Naive thymus-derived CD4-positive, alpha-beta T cell (primary cell): ENCODE measurements around the gene WNT7B. TPM values are rescaled to one million over a fixed set of nuclear protein-coding genes. Genes with fewer than 3 reads are reported as not detected.

ENCODE experiments used
- ATAC-seq: fragments of 150-1000 bp; cut with Tn5 transposase; 2 replicates; pipeline ENCODE4 v1.10.0; 2021; ENCODE audit warnings: mild to moderate bottlenecking, moderate library complexity
- CTCF ChIA-PET: fragments of 350-600 bp; sonication (Branson Sonifier 250); formaldehyde crosslinking; loops from one replicate; lab custom pipeline; 2021; ENCODE audit warnings: antibody characterized with exemption; lab: Charles Lee
- POLR2A ChIA-PET: fragments of 350-600 bp; sonication (Branson Sonifier 250); formaldehyde crosslinking; loops from one replicate; lab custom pipeline; 2021; ENCODE audit warnings: antibody characterized with exemption, inconsistent platforms; lab: Charles Lee
- DNase-seq, 9 donors: peaks; one replicate each; pipeline versions ENCODE4 v3.0.0 to v3.0.0-alpha.2; 2020 to 2022; ENCODE audit warnings: mixed read lengths in 1 of 9
- H3K27ac ChIP-seq: one replicate; pipeline ENCODE4 v1.7.0; 2013; ENCODE audit warnings: mild to moderate bottlenecking, low read depth, low read length, moderate library complexity
- H3K27me3 ChIP-seq, 2 donors: one replicate each; pipeline ENCODE4 v1.7.0; 2013; ENCODE audit warnings: low read length in 2 of 2, mild to moderate bottlenecking in 2 of 2, moderate library complexity in 2 of 2; ENCODE audit not compliant: control insufficient read depth in 2 of 2, insufficient read depth in 2 of 2
- H3K36me3 ChIP-seq, 3 experiments: 1 replicate in 2 of 3; 2 replicates in 1 of 3; pipeline ENCODE4 v1.7.0; 2013; ENCODE audit warnings: low read length in 3 of 3, mild to moderate bottlenecking in 3 of 3, moderate library complexity in 1 of 3; ENCODE audit not compliant: insufficient read depth in 3 of 3, control insufficient read depth in 2 of 3
- H3K4me1 ChIP-seq, 2 donors: one replicate each; pipeline ENCODE4 v1.7.0; 2013; ENCODE audit warnings: low read length in 2 of 2, mild to moderate bottlenecking in 2 of 2, moderate library complexity in 1 of 2; ENCODE audit not compliant: control insufficient read depth in 2 of 2, insufficient read depth in 2 of 2
- H3K4me3 ChIP-seq: 2 replicates; pipeline ENCODE4 v1.7.0; 2013; ENCODE audit warnings: mild to moderate bottlenecking, low read length
- H3K9me3 ChIP-seq, 3 experiments: 1 replicate in 2 of 3; 2 replicates in 1 of 3; pipeline ENCODE4 v1.7.0; 2013; ENCODE audit warnings: low read length in 3 of 3; ENCODE audit not compliant: control insufficient read depth in 2 of 3
- H3K27ac Mint-ChIP-seq, 9 donors: one replicate each; pipeline ENCODE4 v1.8.0; 2020 to 2022; ENCODE audit warnings: mixed read lengths in 9 of 9, mild to moderate bottlenecking in 8 of 9, moderate library complexity in 5 of 9, inconsistent platforms in 2 of 9
- H3K27me3 Mint-ChIP-seq, 5 donors: one replicate each; pipeline ENCODE4 v1.8.0; 2021 to 2022; ENCODE audit warnings: mixed read lengths in 5 of 5, mild to moderate bottlenecking in 1 of 5
- H3K36me3 Mint-ChIP-seq, 5 donors: one replicate each; pipeline ENCODE4 v1.8.0; 2020 to 2022; ENCODE audit warnings: mixed read lengths in 5 of 5, mild to moderate bottlenecking in 3 of 5, inconsistent platforms in 1 of 5
- H3K4me1 Mint-ChIP-seq, 7 donors: one replicate each; pipeline ENCODE4 v1.8.0; 2020 to 2022; ENCODE audit warnings: mixed read lengths in 7 of 7, mild to moderate bottlenecking in 3 of 7, inconsistent platforms in 1 of 7
- H3K4me3 Mint-ChIP-seq, 10 donors: one replicate each; pipeline ENCODE4 v1.8.0; 2020 to 2022; ENCODE audit warnings: mild to moderate bottlenecking in 10 of 10, mixed read lengths in 10 of 10, moderate library complexity in 6 of 10, inconsistent platforms in 2 of 10
- H3K9me3 Mint-ChIP-seq, 11 donors: one replicate each; pipeline ENCODE4 v1.8.0; 2020 to 2022; ENCODE audit warnings: mixed read lengths in 11 of 11, mild to moderate bottlenecking in 4 of 11, inconsistent platforms in 1 of 11, moderate library complexity in 1 of 11
- intact Hi-C, 2 donors: fragments of 100-400 bp; cut with micrococcal nuclease; formaldehyde crosslinking; loops; one replicate each; pipeline ENCODE4 v1.15.1; 2023
- polyA plus RNA-seq, 2 donors: library from polyadenylated mRNA; unstranded; fragments of 300-500 nt; fragmentation: Illumina TruSeq; gene quantifications; one replicate each; pipeline ENCODE4 v1.2.3, GENCODE V29; 2021
- total RNA-seq, 6 experiments: library from RNA in 5 of 6; stranded (reverse) in 5 of 6; gene quantifications; 1 replicate in 5 of 6; 2 replicates in 1 of 6; pipeline ENCODE4 v1.2.3 and lab custom pipeline; 2021 to 2026

The WNT7B gene
- total and polyA plus RNA-seq, 7 experiments from 2014 or later: not detected

- H3K4me1 Mint-ChIP-seq: no peaks in the 10 kb centered on the region
- peak; percentile 55 for ATAC-seq
- ChIA-PET CTCF (no interaction called here), POLR2A (no interaction called here)
- peaks cover 0 to 20% (median 5%) of the 10 kb centered on the region in 5 donors for H3K27me3 Mint-ChIP-seq
- no peak overlapping the region for H3K27ac Mint-ChIP-seq
- H3K27ac ChIP-seq: no peak overlapping the region
- intact Hi-C loops: no loop called here
- H3K27me3 ChIP-seq: no peaks in the 10 kb centered on the region
- no peaks in the 10 kb centered on the region for H3K36me3 ChIP-seq
- no peak for DNase-seq
- no peak overlapping the region for H3K4me3 ChIP-seq
- H3K36me3 Mint-ChIP-seq: no peaks in the 10 kb centered on the region
- no peaks in the 10 kb centered on the region for H3K4me1 ChIP-seq
- H3K9me3 Mint-ChIP-seq: no peaks in the 10 kb centered on the region
- H3K4me3 Mint-ChIP-seq: no peak overlapping the region
- H3K9me3 ChIP-seq: no peaks in the 10 kb centered on the region
Observed at GRCh38 chr22:45893516-45893915, 83.4 kb downstream of the WNT7B start.

DNA sequence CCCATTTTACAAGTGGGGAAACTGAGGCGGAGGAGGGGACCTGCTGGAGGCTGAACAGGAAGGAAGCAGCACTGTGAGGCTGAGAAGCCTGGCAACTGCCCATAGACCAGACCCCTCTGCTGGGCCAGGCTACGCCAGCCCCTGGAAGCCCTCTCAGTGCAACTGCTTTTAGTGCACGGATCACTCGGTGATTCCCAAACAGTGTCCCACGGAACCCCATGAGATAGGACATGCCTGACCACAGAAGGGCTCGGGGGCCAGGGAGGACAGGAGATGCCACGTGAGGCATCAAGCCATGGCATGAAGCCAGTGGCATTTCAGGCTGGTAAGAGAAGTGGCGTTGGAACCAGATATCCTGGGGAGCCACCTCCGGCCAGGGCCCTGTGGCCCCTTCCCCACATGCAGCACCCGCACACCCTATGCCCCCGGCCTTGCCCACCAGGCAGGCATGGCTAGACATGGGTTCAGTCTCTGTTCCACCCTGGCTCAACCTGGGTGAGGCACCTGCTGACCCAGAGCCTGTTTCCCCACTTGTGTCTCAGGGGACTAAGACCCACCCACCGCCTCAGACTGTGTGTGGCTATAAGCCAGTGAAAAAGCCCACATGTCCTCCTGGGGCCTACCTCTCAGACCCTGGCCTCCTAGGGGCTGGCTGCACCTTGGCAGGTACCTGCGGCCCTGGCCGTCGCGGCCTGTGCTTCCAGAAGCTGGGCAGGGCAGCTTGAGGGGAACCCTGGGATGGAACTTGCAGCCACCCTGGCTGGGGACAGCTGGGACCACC is 84.1 kb downstream of the WNT7B start:
- Mint-ChIP-seq H3K4me1 (no peaks in the 10 kb centered on the region), H3K9me3 (no peaks in the 10 kb centered on the region), H3K36me3 (no peaks in the 10 kb centered on the region), H3K27me3 (peaks cover 0 to 25% (median 5%) of the 10 kb centered on the region in 5 donors), H3K4me3 (no peak overlapping the region), H3K27ac (no peak overlapping the region)
- ChIA-PET CTCF (no interaction called here), POLR2A (no interaction called here)
- no peaks in the 10 kb centered on the region for H3K27me3 ChIP-seq
- H3K36me3 ChIP-seq: no peaks in the 10 kb centered on the region
- intact Hi-C loops: no loop called here
- no peak for ATAC-seq
- H3K9me3 ChIP-seq: no peaks in the 10 kb centered on the region
- no peak overlapping the region for H3K4me3 ChIP-seq
- H3K4me1 ChIP-seq: no peaks in the 10 kb centered on the region
- DNase-seq: no peak
- H3K27ac ChIP-seq: no peak overlapping the region

DNA sequence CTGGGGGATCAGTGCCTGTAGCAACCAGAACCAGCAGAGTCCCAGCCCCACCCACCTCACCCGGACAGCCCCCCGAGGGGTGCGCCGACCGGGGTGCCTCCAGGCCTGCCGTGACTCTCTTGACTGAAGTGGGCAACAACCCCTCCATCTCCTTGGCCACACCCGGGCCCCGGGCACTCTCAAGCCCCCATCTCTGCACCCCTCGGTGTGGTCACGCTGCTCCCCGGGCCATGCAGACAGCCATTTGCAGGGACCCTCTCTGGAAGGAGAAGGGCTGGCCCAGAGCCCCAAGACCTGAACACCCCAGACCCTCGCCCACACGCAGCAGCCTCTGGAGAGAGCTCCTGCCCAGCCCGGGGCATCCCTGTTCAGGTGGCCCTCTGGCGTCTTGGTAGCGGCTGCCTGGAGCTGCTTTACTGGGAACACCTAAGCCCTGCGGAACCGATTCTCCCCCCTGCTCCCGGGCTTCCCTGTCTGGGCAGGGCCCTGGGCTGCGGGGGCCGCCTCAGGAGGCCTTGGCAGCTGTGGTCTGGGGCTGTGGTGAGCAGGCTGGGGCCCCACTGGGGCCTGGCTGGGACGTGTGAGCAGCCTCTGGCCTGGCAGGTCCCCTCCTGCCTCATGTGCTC is 84.9 kb downstream of the WNT7B start:
- Histone ChIP-seq H3K4me3 (no peak overlapping the region), H3K36me3 (no peaks in the 10 kb centered on the region), H3K4me1 (no peaks in the 10 kb centered on the region), H3K27me3 (no peaks in the 10 kb centered on the region), H3K9me3 (no peaks in the 10 kb centered on the region), H3K27ac (no peak overlapping the region)
- ChIA-PET CTCF (no interaction called here), POLR2A (no interaction called here)
- DNase-seq (no peak), ATAC-seq (no peak)
- peaks cover 0 to 2% (median 0%) of the 10 kb centered on the region in 5 donors for H3K36me3 Mint-ChIP-seq
- intact Hi-C loops: no loop called here
- peaks cover 0 to 22% (median 9%) of the 10 kb centered on the region in 5 donors for H3K27me3 Mint-ChIP-seq
- no peak overlapping the region for H3K4me3 Mint-ChIP-seq
- no peak overlapping the region for H3K27ac Mint-ChIP-seq
- H3K9me3 Mint-ChIP-seq: no peaks in the 10 kb centered on the region
- no peaks in the 10 kb centered on the region for H3K4me1 Mint-ChIP-seq

DNA sequence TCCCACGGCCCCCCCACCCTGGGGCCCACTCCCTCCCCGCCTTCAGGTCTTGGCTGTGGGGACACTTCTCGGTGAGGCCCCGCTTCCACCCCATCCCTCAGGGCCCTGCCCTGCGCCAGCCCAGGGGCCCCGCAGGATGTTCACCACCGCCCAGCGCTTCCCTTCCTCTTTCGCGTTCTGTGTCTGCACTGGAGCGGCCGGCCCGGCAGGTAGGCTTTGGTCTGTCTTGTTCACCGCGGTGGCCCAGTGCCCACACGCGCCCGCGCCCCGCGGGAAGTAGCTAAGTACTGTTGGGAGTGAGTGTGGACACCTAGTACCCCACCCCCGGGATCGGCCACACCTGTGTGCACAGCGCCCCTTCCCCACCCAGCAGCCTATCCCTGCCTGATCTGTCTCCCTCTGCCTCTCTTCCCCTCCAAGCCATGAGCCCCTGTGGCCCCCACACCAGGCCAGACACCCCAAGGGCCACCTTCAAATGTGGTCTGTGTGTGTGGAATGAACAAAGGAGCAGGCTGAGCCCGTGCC is 85.4 kb downstream of the WNT7B start:
- Histone ChIP-seq H3K4me3 (no peak overlapping the region), H3K36me3 (no peaks in the 10 kb centered on the region), H3K4me1 (no peaks in the 10 kb centered on the region), H3K27ac (no peak overlapping the region), H3K27me3 (no peaks in the 10 kb centered on the region), H3K9me3 (no peaks in the 10 kb centered on the region)
- H3K27ac Mint-ChIP-seq: no peak overlapping the region
- ChIA-PET CTCF (no interaction called here), POLR2A (no interaction called here)
- peaks cover 0 to 8% (median 0%) of the 10 kb centered on the region in 5 donors for H3K36me3 Mint-ChIP-seq
- H3K4me3 Mint-ChIP-seq: no peak overlapping the region
- peaks cover 0 to 23% (median 12%) of the 10 kb centered on the region in 5 donors for H3K27me3 Mint-ChIP-seq
- peak; percentile 12 for ATAC-seq
- H3K9me3 Mint-ChIP-seq: peaks cover 0 to 1% (median 0%) of the 10 kb centered on the region in 11 donors
- no peaks in the 10 kb centered on the region for H3K4me1 Mint-ChIP-seq
- no peak for DNase-seq
- intact Hi-C loops: no loop called here

GRCh38 chr22:45891021-45891421 is 85.9 kb downstream of the WNT7B start:
- ATAC-seq: no peak

DNA sequence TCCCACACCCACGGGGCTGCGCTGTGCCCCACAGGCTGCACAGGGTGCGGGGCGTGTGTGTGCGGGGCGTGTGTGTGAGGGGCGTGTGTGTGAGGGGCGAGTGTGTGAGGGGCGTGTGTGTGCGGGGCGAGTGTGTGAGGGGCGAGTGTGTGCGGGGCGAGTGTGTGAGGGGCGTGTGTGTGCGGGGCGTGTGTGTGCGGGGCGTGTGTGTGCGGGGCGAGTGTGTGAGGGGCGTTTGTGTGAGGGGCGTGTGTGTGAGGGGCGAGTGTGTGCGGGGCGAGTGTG is 86.7 kb downstream of the WNT7B start:
- intact Hi-C loops: no loop called here
- DNase-seq (no peak), ATAC-seq (no peak)
- Histone ChIP-seq H3K27me3 (no peaks in the 10 kb centered on the region), H3K4me3 (no peak overlapping the region), H3K9me3 (no peaks in the 10 kb centered on the region), H3K36me3 (no peaks in the 10 kb centered on the region), H3K27ac (no peak overlapping the region), H3K4me1 (no peaks in the 10 kb centered on the region)
- Mint-ChIP-seq H3K36me3 (peaks cover 0 to 8% (median 0%) of the 10 kb centered on the region in 5 donors), H3K27me3 (peaks cover 0 to 23% (median 12%) of the 10 kb centered on the region in 5 donors), H3K27ac (no peak overlapping the region), H3K4me1 (no peaks in the 10 kb centered on the region), H3K9me3 (peaks cover 0 to 3% (median 0%) of the 10 kb centered on the region in 11 donors), H3K4me3 (no peak overlapping the region)
- ChIA-PET CTCF (no interaction called here), POLR2A (no interaction called here)

More at GRCh38 chr22:45891021-45891421, 85.9 kb downstream of the WNT7B start:
- Histone ChIP-seq H3K4me3 (no peak overlapping the region), H3K36me3 (no peaks in the 10 kb centered on the region), H3K9me3 (no peaks in the 10 kb centered on the region), H3K4me1 (no peaks in the 10 kb centered on the region), H3K27me3 (no peaks in the 10 kb centered on the region), H3K27ac (no peak overlapping the region)
- intact Hi-C loops: no loop called here
- no peaks in the 10 kb centered on the region for H3K4me1 Mint-ChIP-seq
- peaks cover 0 to 3% (median 0%) of the 10 kb centered on the region in 11 donors for H3K9me3 Mint-ChIP-seq
- peaks cover 0 to 26% (median 15%) of the 10 kb centered on the region in 5 donors for H3K27me3 Mint-ChIP-seq
- ChIA-PET POLR2A (no interaction called here), CTCF (no interaction called here)
- peaks cover 0 to 8% (median 0%) of the 10 kb centered on the region in 5 donors for H3K36me3 Mint-ChIP-seq
- no peak overlapping the region for H3K27ac Mint-ChIP-seq
- DNase-seq: no peak
- H3K4me3 Mint-ChIP-seq: no peak overlapping the region
